ENCODE data around the gene COX8C. TPM values are rescaled to one million over a fixed set of nuclear protein-coding genes. Genes with fewer than 3 reads are reported as not detected.

COX8C gene
- not detected in 2 replicates for total RNA-seq (2014; rRNA removed; shearing (Covaris generic))

GRCh38 chr14:93346926-93347721 is at the start of gene COX8C:
COX8C (plus strand) TSS chr14:93347182; CDS start chr14:93347269, 87 bp downstream.

GRCh38 chr14:93332853-93333630 is 13.9 kb upstream of the COX8C start, which contains the start of gene BTBD7:
BTBD7 (minus strand) TSS chr14:93333036; CDS start chr14:93296051, 36,985 bp downstream.

Small RNAs within 50 kb of the gene (small RNA-seq; reads per million reads assigned to genes)
- gene RF00019, result not detected

Other genes starting within 250 kb of the COX8C start
- 50.5 and 51.0 TPM in 2 replicates for gene ITPK1, start 231.3 kb upstream of the COX8C start, total RNA-seq (2014; rRNA removed; shearing (Covaris generic))
- 22.6 and 22.7 TPM in 2 replicates for gene MOAP1, start 162.3 kb upstream of the COX8C start, total RNA-seq (2014; rRNA removed; shearing (Covaris generic))
- 6.7 and 6.8 TPM in 2 replicates for gene LYSET, start 161.9 kb upstream of the COX8C start, total RNA-seq (2014; rRNA removed; shearing (Covaris generic))
- 23.3 and 24.8 TPM in 2 replicates for gene GON7, start 140.1 kb upstream of the COX8C start, total RNA-seq (2014; rRNA removed; shearing (Covaris generic))
- gene UBR7, start 139.9 kb upstream of the COX8C start, total RNA-seq (2014; rRNA removed; shearing (Covaris generic)), result 61.8 and 73.4 TPM in 2 replicates
- gene BTBD7, start 14.1 kb upstream of the COX8C start, total RNA-seq (2014; rRNA removed; shearing (Covaris generic)), result 7.0 and 10.1 TPM in 2 replicates
- gene UNC79, start 83.8 kb downstream of the COX8C start, total RNA-seq (2014; rRNA removed; shearing (Covaris generic)), result not detected in 2 replicates